IPS-NIHi11 (cell line): ENCODE measurements around the gene JOSD2.

Experiments
- DNase-seq: peaks from one replicate; pipeline ENCODE4 v3.0.0; 2012; ENCODE audit warnings: mixed read lengths, low spot score

Gene JOSD2

GRCh38 chr19:50512999-50513745 is 2.2 kb upstream of the JOSD2 start:
- no peak for DNase-seq

GRCh38 chr19:50512112-50512998 is 1.4 kb upstream of the JOSD2 start:
- no peak for DNase-seq

- peak; percentile 77 for DNase-seq
Observed at GRCh38 chr19:50510700-50511068, 307 bp downstream of the JOSD2 start.

GRCh38 chr19:50510121-50510670 is 795 bp downstream of the JOSD2 start:
- DNase-seq = no peak

- no peak for DNase-seq
Observed at GRCh38 chr19:50509366-50509765, 1.6 kb downstream of the JOSD2 start.

DNA sequence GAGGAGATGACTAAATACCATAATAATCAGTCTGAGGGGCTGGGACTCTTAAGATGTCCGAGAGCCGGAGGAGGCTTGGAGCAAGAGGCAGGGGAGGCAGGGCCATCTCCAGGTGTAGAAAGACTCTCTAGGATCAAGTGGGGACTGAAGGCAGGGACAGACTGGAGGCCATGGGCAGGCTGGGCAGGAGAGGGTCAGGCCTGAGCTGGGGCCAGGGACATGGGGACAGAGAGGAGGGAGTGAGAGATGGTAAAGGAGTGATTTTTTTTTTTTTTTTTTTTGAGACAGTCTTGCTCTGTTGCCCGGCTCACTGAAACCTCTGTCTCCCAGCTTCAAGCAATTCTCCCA is 2.2 kb downstream of the JOSD2 start:
- DNase-seq = no peak

DNA sequence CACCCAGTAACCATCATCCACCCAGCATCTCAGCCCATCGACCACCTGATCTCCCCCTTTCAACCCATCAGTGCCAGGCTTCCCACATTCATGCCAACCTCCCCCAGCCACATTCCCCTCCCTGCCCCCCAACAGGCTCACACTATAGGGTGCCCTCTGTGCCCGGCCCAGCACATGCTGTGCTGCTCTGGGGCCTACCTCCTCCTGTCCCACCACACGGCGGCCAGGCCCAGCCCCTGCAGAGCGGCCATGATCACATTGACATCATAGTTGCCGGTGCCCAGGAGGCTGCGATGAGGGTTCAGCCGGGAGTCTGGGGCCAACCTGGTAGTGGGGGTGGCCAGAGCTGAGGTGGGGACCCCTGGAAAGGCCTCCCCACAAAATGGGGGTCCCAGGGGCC is 3.6 kb downstream of the JOSD2 start:
- no peak for DNase-seq

DNA sequence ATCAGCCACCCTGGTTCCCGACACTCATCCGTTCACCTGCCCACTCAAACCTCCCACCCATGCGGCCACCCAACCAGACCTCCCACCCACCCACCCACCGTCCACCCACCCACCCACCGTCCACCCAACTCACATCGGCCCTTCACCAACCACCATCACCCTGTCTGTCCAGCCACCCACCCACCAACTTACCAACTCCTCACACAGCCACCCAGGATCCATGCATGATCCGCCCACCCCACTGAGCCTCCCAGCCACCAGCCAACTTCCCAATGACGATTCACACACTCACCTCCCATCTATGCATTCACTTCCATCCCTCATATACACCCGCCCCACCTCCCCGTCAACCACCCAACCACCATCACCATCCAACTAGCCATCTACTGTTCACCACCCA is 4.3 kb downstream of the JOSD2 start:
- DNase-seq = no peak

- DNase-seq = no peak
Observed at GRCh38 chr19:50505856-50506611, 5.0 kb downstream of the JOSD2 start.

DNA sequence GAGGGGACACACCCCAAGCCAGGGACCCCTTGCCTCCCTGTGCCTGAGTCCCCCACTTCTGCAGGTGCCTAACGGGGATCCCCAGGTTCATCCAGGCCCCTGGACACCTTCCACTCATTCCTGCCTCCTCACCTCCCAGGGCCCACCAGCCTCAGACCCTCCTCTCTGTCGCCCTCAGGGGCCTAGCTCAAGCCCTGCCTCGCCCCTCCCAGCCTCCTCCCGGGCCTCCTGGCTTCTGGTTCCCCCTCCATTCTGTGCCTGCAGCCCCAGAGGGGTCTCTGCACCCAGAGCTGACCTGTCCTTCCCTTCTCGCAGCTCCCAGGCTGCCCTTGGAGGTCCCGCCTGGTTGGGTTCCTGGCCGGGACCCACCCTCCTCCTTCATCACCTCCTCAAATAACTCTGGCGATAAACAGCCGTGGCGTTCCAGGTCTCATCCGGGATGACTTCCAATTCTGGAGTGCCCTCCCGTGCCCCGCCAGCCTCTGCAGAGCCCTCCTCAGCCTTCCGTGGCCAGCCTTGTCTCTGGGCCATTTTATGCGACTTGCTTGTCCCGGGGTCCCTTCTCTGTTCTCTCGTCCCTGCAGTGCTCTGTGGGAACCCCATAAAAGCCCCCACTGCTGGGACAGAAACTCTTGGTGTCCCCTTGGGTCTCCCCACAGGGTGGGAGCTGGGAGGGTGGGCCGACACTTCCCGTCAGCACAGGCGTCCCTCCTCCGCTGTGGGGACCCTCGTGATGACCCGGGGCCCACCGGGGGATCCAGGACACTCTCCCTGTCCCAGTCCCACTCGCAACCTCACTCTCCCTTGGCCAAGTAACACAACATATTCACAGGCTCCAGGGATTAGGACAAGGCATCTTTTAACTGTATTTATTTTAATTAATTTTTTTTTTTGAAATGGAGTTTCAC is 9.2 kb downstream of the JOSD2 start:
- no peak for DNase-seq

DNA sequence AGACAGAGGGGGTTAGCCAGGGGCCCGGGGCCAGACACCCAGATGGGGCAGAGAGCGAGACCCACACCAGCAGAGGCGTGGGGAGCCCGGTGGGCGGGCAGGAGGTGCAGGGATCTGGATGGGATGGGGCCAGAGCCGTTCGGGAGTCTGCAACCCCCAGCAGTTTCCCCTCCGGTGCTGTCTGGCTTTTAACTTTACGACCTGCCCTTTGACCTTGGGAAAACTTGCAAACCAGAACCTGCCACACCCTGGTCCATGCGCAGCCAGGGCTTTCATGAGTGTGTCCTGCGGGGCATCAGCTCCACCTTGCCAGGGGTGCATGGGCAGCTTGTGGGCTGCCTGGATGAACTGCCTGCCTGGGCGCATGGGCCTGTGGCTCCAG is 9.8 kb downstream of the JOSD2 start:
- no peak for DNase-seq

DNA sequence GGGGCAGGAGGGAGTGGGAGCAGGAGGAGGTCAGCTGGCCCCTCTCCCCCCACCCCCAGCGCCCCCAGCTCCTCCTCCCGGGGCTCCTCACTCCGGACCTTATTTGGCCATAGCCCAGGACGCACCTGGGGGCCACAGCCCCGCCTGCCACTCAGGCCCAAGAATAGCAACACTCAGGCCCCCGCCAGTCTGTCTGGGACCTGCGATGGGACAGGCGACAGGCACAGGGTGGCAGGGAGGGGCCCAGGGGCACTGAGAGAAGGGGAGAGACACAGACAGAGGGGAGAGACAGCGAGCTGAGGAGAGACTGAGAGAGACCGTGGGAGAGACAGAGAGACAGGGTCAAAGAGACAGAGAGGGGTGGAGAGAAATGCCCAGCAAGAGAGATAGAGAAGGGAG is 10.2 kb downstream of the JOSD2 start:
- no peak for DNase-seq

- DNase-seq = peak; percentile 55
Observed at GRCh38 chr19:50500060-50500752, 10.8 kb downstream of the JOSD2 start.

DNA sequence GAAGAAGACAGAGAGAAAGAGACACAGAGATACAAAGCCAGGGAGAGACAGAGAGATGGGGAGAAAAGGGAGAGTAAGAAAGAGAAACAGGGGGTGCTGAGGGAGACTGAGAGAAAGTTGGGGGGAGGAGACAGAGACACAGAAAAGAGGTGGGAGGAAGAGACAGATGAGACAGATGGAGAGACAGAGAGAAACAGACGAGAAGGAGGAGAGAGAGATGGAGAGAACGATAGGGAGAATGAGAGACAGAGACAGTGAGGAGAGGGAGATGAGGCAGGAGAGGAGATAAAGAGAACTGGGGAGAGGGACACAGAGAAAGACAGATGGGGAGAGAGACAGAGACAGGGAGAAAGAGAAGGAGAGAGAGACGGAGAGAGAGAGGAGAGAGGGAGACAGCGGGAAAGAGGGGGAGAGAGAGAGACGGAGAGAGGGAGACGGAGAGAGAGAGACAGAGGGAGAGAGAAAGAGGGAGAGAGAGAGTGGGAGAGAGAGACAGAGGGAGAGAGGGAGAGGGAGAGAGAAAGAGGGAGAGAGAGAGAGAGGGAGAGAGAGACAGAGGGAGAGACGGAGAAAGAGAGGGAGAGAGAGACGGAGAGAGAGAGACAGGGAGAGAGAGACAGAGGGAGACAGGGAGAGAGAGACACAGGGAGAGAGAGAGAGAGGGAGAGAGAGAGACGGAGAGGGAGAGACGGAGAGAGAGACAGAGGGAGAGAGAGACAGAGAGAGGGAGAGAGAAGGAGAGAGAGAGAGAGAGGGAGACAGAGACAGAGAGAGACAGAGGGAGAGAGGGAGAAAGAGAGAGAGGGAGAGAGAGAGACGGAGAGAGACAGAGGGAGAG is 12.6 kb downstream of the JOSD2 start:
- no peak for DNase-seq

GRCh38 chr19:50497022-50497405 is 14.0 kb downstream of the JOSD2 start:
- no peak for DNase-seq

DNA sequence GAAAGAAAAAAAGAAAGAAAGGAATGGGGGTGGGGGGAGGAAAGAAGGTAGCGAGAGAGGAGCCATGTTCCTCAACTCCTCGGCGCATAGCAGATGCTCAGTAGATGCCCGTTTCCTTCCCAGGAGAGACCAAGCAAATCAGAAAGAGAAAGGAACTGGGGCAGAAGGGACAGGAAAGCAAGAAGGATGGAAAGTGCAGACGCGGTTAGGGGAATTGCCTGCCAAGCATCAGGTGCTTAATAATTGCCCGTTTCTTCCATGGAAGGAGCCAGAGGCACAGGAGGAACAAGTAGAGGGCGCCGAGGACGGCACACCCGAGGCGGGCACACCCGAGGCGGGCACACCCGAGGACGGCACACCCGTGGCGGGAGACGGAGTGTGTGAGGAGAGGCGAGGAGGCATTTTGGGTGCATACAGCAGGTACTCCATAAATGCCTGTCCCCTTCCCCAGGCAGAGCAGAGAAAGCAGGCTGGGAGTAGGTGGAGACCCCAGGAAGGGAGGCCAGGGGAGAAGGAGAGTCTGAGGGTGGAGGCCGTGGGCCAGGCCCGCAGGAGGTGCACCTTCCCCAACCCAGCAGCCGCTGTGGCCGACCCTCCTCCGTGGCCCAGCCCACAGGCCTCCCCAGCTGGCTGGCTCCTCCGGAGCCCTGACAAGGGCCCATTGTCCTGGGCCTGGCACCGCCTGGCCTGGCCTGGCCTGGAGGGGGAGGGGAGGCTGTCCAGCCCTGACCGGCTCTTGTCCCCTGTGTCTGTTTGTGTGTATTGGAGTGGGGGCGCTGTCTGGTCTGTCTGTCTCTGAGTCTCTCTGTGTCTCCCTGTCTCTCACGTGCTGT is 14.6 kb downstream of the JOSD2 start:
- DNase-seq = peak; percentile 69

- no peak for DNase-seq
Observed at GRCh38 chr19:50495020-50495531, 15.9 kb downstream of the JOSD2 start.

DNA sequence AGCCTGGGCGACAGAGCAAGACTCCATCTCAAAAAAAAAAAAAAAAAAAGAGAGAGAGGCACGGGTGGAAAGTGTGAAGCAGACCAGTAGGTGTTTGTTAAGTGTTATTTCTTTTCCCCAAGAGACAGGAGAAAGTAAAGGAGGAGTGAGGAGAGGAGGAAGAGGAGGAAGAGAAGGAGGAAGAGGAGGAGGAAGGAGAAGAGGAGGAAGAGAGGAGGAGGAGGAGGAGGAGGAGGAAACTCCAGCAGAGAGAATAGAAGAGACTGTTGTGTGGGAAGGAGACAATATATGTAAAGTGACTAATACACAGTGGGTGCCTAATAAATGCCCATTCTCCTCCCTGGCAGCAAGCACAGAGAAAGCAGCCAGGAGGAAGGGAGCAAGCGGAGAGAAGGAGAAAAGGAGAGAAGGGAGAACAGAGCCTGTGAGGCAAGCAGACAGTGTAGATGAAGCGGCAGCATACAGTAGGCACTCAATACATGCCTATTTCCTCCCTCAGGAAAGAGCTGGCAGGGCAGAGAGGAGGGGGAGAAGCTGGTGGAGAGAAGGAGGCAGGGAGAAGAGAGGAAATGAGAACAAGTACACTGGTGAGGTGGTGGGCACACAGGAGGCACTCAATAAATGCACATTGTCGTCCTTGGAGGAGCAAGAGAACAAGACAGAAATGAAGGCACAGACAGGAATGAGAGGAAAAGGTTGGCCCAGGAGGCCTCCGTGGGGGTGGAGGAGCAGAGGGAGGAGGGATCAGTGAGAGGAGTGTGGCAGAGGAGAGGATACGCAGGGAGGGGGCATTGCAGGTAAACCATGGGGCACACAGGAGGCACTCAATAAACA is 16.6 kb downstream of the JOSD2 start:
- DNase-seq = no peak
